Measurements from ENCODE around the gene EIPR1. TPM values are rescaled to one million over a fixed set of nuclear protein-coding genes. Genes with fewer than 3 reads are reported as not detected.

The EIPR1 gene
- polyA plus RNA-seq, 1 donor (not counting 4 experiments of a cell fraction or from before 2014, with no cell fraction given), result 44.3 TPM

DNA sequence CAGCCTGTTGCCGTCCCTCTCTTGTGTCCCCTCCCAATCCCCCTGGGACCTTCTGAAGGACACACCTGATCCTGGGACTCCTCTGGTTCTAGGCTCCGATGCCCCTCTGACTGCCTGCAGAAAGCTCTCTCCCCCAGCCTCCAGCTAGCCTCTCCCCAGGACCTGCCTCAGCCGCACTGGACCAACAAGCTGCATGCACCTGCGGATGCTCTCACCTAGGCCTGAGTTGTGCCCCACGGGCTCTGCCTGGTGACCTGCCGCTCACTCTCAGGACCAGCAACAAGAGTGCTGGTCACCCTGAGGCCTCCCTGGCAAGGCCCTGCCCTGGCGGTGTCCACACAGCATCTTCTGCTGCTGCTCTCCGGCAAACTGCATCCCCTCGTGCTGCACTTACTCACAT lies 63.0 kb downstream of the EIPR1 start:
- H2AFZ ChIP-seq (ENCODE audit: control insufficient read depth, low read length), result no peak overlapping the region
- dilution Hi-C loops (cut with MboI; ENCODE audit: extremely low pct_ligation_motif_present, low sequenced_read_pairs), result no loop called here
- no peaks in the 10 kb centered on the region for H3K9me1 ChIP-seq (ENCODE audit: control insufficient read depth, extremely low read depth, insufficient read depth, low read length)
- TF ChIP-seq EZH2 (IDR thresholded peaks at IDR 0.05; ENCODE audit: low read length), result no peak
- TF ChIP-seq, protein P1, sequence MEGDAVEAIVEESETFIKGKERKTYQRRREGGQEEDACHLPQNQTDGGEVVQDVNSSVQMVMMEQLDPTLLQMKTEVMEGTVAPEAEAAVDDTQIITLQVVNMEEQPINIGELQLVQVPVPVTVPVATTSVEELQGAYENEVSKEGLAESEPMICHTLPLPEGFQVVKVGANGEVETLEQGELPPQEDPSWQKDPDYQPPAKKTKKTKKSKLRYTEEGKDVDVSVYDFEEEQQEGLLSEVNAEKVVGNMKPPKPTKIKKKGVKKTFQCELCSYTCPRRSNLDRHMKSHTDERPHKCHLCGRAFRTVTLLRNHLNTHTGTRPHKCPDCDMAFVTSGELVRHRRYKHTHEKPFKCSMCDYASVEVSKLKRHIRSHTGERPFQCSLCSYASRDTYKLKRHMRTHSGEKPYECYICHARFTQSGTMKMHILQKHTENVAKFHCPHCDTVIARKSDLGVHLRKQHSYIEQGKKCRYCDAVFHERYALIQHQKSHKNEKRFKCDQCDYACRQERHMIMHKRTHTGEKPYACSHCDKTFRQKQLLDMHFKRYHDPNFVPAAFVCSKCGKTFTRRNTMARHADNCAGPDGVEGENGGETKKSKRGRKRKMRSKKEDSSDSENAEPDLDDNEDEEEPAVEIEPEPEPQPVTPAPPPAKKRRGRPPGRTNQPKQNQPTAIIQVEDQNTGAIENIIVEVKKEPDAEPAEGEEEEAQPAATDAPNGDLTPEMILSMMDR (optimal IDR thresholded peaks at IDR 0.05 in 1 of 3, IDR thresholded peaks at IDR 0.05 in 1 of 3, conservative IDR thresholded peaks at IDR 0.05 in 1 of 3; ENCODE audit: extremely low read depth in 1 of 3, insufficient read depth in 2 of 3, low read length in 3 of 3), result no peak
- no peak overlapping the region for H3K4me3 ChIP-seq (ENCODE audit: control insufficient read depth in 2 of 3, extremely low read depth in 1 of 3, insufficient read depth in 2 of 3, low read depth in 1 of 3, low read length in 3 of 3)
- H3K4me2 ChIP-seq (ENCODE audit: control insufficient read depth, extremely low read depth, insufficient read depth, low read depth, low read length), result no peak overlapping the region
- H4K20me1 ChIP-seq (ENCODE audit: control insufficient read depth, extremely low read depth, insufficient read depth, low read length), result no peaks in the 10 kb centered on the region
- no peaks in the 10 kb centered on the region for H3K9me3 ChIP-seq (ENCODE audit: control insufficient read depth, low read depth, low read length)
- no peak overlapping the region for H3K9ac ChIP-seq (ENCODE audit: control insufficient read depth, extremely low read depth, insufficient read depth, low read length)
- no peaks in the 10 kb centered on the region for H3K4me1 ChIP-seq (ENCODE audit: control insufficient read depth, extremely low read depth, insufficient read depth, low read length)
- no peak for FAIRE-seq
- H3K36me3 ChIP-seq (ENCODE audit: control insufficient read depth in 2 of 2, extremely low read depth in 1 of 2, insufficient read depth in 2 of 2, low read length in 2 of 2), result peaks cover 2 to 13% of the 10 kb centered on the region in 2 experiments
- peaks cover 13% of the 10 kb centered on the region for H3K79me2 ChIP-seq (ENCODE audit: control insufficient read depth, insufficient read depth, low read length)
- no peak overlapping the region for H3K27ac ChIP-seq (ENCODE audit: control insufficient read depth, insufficient read depth, low read length)
- H3K27me3 ChIP-seq (ENCODE audit: control insufficient read depth, extremely low read depth, insufficient read depth, low read length), result no peaks in the 10 kb centered on the region
- no peak for DNase-seq (ENCODE audit: low read depth, low spot score)

DNA sequence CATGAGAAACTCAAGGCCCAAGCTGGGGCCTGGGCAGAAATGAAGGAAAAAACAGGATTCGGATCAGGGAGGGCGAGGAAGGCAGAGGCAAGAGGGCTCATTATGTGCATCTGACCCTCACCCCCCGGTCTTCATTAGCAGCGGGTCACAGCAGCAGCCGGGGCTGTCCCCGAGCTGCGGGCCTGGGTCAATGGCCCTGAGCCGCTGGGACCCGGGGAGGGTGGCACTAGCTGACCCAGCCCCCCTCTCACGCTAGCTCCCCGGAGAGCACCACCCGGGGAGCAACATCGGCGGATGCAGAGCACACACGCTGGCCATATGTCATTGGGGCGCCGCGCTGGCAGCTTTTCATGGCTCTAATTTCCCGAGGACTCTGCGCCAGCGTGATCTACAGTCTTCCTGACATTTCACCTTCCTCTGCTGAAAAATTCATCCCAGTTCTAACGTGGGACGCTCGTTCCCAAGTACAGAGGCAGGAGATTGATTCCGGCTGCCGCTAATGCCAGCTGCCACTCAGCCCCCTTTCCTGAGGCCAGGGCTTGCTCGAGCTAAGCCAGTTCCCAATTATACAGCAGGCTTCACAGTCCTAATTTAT lies 63.7 kb downstream of the EIPR1 start:
- Histone ChIP-seq H3K9ac (ENCODE audit: control insufficient read depth, extremely low read depth, insufficient read depth, low read length) (no peak overlapping the region), H4K20me1 (ENCODE audit: control insufficient read depth, extremely low read depth, insufficient read depth, low read length) (no peaks in the 10 kb centered on the region), H3K4me1 (ENCODE audit: control insufficient read depth, extremely low read depth, insufficient read depth, low read length) (no peaks in the 10 kb centered on the region), H3K27ac (ENCODE audit: control insufficient read depth, insufficient read depth, low read length) (no peak overlapping the region), H3K9me3 (ENCODE audit: control insufficient read depth, low read depth, low read length) (no peaks in the 10 kb centered on the region), H3K27me3 (ENCODE audit: control insufficient read depth, extremely low read depth, insufficient read depth, low read length) (no peaks in the 10 kb centered on the region), H3K4me3 (ENCODE audit: control insufficient read depth in 2 of 3, extremely low read depth in 1 of 3, insufficient read depth in 2 of 3, low read depth in 1 of 3, low read length in 3 of 3) (no peak overlapping the region), H3K79me2 (ENCODE audit: control insufficient read depth, insufficient read depth, low read length) (peaks cover 13% of the 10 kb centered on the region), H3K4me2 (ENCODE audit: control insufficient read depth, extremely low read depth, insufficient read depth, low read depth, low read length) (no peak overlapping the region), H3K9me1 (ENCODE audit: control insufficient read depth, extremely low read depth, insufficient read depth, low read length) (no peaks in the 10 kb centered on the region), H2AFZ (ENCODE audit: control insufficient read depth, low read length) (no peak overlapping the region), H3K36me3 (ENCODE audit: control insufficient read depth in 2 of 2, extremely low read depth in 1 of 2, insufficient read depth in 2 of 2, low read length in 2 of 2) (peaks cover 2 to 5% of the 10 kb centered on the region in 2 experiments)
- DNase-seq (ENCODE audit: low read depth, low spot score) (no peak), FAIRE-seq (no peak)
- dilution Hi-C loops (cut with MboI; ENCODE audit: extremely low pct_ligation_motif_present, low sequenced_read_pairs), result no loop called here
- TF ChIP-seq EZH2 (IDR thresholded peaks at IDR 0.05; ENCODE audit: low read length), result no peak
- TF ChIP-seq, protein P1 (optimal IDR thresholded peaks at IDR 0.05 in 1 of 3, IDR thresholded peaks at IDR 0.05 in 1 of 3, conservative IDR thresholded peaks at IDR 0.05 in 1 of 3; ENCODE audit: extremely low read depth in 1 of 3, insufficient read depth in 2 of 3, low read length in 3 of 3), result no peak
